Left kidney (tissue), 2 donors: Measurements from ENCODE around the gene TAS1R3. TPM values are rescaled to one million over a fixed set of nuclear protein-coding genes. Genes with fewer than 3 reads are reported as not detected.
"Not testable (repeated sequence)": the region's sequence is repeated elsewhere in the genome, so short reads cannot be mapped to it uniquely, and the experiment has no call there.

Experiments used
- DNase-seq: peaks from one replicate; pipeline ENCODE4 v3.0.0-alpha.2; 2013
- polyA plus RNA-seq: library from polyadenylated mRNA; unstranded; fragments of 120-200 nt; gene quantifications from one replicate; pipeline ENCODE4 v1.2.1, GENCODE V29; 2013; ENCODE audit not compliant: insufficient read length

TAS1R3 gene
- polyA plus RNA-seq, 1 donor = 0.37 TPM

GRCh38 chr1:1309251-1310108 is 21.6 kb upstream of the TAS1R3 start:
- no peak for DNase-seq

GRCh38 chr1:1310109-1310385 is 21.0 kb upstream of the TAS1R3 start:
- DNase-seq = no peak

- no peak for DNase-seq
Observed at GRCh38 chr1:1310476-1311053, 20.5 kb upstream of the TAS1R3 start.

DNA sequence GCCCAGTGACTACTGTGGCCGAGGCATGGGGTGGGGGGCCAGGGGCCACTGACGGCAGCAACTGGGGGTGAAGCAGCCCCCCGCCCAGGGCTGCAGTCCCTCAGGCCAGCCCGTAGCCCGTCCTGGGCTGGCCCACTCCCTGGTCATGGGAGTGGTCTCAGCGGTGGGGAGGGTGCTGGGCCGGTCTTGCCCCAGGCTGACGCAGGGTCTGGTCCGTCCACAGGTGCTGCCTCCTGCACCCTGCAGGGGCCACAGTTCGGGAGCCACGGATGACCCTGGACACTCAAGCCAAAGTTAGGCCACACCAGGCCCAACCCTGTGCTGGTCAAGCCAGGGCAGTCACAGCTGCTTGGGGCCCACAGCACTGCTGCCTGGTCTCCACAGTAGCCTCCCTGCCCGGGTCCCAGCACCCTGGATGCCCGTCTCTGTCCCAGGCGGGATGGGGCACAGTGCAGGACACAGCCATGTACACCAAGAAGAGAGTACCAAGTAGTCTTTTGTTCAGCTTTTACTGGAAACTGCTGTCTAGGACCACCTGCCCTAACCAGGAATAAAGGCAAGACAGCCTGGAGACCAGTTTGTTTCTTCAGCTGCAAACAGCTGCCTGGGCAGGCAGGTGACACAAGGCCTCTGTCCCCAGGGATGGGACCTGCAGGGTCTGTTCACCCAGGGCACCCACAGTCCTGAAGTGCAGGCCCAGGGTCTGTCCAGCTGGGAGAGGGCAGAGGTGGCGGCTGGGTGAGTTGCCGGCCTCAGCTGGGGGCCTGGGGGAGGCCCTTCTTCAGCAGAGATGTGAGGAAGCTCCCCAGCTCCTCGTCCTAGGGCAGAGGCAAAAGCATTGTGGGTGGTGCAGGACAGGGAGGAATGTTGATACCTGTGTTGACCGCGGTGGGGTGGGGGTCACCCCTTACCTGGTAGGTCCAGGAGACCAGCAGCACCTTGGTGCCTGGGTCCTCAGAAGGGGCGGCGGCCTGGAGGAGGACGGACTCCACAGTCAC is 19.7 kb upstream of the TAS1R3 start:
- no peak for DNase-seq

DNA sequence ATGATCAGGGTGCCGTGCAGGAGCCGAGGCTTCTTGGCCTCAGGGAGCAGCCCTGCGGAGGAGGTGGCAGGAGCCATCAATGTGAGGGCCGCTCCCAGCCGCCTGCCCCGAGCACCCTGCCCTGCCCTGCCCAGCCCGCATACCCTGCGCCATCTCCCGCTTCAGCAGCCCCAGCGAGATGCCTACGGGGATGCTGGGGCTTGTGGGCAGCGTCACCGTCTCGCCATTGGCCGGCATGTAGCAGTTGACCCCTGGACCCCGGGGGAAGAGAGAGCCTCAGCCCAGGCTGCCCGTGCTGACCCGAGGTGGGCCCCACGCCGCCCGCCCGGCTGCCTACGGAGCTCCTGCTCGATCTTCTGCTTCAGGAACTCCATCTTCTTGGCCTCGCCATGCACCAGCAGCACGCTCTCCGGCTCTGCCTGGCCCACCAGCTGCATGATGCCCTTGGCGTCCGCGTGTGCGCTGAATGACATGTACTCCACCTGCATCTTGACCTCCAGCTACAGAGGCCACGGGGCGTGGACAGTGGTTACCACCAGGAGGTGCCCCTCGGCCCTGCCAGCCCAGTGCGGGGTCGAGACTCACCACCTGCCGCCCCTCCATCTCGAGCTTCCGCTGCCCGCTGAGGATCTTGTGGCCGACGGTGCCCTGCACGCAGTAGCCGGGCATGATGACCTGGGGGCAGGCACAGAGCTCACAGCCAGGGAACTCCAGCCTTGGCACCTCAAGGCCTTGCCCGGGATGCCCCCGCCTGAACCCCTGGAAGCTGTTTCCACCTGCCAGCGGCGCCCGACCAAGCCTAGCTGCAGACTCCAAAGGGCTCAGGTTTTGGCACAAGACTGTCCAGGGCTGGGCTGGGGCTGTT is 18.4 kb upstream of the TAS1R3 start:
- DNase-seq = no peak

DNA sequence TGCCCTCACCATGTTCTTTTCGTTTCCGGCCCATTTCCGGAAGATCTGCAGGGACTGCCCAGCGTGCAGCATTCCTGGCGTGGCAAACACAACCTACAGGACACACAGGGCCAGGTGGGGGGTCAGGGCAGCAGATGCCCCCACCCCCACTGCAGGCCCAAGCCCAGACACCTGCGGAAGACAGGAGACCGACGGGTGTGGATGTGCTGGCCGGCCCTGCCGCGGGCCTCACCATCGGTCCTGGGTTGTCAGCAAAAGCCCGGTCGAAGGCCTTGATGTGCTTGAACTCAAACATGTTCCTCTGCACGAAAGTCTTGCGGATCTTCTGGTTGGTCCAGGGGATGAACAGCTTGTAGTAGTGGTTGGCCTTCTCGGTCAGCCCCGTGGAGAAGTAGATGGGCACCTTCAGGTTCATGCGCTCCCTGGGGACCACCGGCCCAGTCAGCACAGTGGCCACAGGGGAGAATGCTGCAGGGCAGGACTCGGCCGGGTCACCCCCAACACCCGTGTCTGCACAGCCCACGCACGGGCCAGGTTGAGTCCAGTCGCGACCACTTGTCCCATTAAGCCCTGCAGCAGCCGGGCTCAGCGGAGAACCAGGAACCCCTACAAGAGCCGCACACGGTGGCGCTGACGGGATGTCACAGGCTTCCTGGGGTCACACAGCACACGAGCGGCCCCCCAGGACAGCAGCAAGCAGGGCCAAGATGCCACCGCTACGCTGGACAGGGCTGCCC is 17.4 kb upstream of the TAS1R3 start:
- DNase-seq = no peak

GRCh38 chr1:1314237-1314586 is 16.9 kb upstream of the TAS1R3 start:
- no peak for DNase-seq

DNA sequence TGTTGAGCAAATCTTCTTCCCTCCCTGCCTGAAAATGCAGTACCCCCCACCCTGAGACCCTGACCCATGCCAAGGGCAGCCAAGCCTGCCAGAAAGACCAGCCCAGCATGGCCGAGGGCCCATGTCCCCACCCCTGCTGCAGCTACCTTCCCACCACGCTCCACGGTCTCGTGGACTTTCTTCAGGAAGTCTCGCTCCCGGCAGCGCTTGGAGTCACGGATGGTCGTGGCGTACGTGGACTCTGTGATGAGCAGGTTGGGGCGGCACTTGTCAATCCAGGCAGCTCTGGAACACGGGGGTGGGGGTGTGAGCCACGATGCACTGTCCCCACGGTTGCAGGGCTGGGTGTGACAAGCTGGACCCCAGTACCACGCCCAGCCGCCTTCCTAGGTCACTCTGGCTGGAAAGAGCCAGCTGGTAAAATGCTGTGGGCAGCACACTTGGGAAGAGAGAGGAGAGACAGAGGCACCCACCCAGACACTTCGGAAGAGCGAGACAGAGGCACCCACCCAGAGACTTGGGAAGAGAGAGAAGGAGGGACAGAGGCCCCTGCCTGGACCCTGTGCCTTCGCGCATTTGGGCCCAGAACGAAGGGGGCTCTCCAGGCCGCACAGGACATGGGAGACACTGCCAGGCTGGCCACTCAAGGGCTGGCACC is 16.3 kb upstream of the TAS1R3 start:
- no peak for DNase-seq

GRCh38 chr1:1315435-1315954 is 15.6 kb upstream of the TAS1R3 start:
- DNase-seq = no peak

DNA sequence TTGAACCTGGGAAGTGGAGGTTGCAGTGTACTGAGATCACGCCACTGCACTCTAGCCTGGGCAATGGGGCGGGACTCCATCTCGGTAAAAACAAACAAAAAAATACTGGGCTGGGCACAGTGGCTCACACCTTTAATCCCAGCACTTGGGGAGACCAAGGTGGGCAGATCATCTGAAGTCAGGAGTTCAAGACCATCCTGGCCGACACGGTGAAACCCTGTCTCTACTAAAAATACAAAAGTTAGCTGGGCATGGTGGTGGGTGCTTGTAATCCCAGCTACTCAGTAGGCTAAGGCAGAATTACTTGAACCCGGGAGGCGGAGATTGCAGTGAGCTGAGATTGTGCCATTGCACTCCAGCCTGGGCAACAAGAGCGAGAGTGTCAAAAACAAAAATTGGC is 14.9 kb upstream of the TAS1R3 start:
- DNase-seq = not testable (repeated sequence)

GRCh38 chr1:1317420-1317819 is 13.7 kb upstream of the TAS1R3 start:
- DNase-seq = no peak

DNA sequence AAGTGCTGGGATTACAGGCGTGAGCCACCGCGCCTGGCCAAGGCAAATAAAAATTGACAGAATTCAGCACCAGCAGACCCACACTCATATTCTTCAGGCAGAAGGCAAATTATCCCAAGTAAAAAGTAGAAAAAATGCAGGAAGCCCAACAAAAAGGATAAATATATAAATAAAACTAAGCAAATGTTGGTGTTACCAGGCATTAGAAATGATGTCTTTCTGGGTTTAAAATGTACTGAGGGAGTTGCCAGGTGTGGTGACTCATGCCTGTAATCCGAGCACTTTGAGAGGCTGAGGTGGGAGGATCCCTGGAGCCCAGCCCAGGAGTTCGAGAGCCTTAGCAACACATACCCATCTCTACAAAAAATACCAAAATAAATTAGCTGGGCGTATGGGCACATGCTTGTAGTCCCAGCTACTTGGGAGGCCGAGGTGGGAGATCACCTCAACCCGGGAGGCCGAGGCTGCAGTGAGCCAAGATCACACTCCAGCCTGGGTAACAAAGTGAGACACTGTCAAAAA is 12.9 kb upstream of the TAS1R3 start:
- no peak for DNase-seq

DNA sequence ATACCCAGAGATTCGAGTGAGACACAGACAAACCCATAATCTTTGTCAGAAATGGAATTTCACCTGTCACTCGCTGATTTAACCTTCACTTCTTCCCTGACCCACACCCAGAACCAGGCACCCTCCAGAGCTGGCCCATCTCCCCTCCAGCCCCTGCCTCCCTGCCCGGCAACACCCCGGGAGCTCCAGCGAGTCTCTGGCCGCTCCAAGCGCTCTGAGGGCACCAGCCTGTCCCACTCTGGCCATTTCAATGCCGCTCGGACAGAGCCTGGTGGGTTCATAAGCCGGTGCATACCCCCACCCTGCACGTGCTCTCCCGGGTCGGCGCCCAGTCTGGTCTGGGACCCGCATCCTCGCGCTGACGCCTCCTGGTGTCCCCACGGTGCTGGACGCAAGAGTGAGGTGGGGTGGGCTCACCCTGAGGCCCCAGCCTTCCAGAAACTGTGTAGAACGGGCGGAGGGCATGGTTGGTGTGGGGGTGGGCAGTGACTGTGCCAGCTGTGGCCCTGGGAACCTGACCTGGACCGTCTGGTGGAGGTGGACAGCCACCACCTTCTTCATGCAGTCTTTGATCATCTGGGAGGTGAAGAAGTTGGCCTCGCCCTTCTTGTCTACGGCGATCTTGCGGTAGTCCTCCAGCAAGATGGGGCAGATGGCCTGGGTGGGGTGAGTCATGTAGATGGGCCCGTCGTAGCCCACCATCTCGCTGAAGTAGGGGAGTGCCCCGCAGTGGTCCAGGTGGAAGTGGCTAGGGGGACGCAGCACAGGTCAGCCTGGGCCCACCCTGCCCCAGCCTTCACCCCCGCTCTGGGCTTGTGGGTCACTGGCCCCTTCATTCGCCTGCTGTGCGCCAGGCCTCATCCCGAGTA is 12.1 kb upstream of the TAS1R3 start:
- no peak for DNase-seq

DNA sequence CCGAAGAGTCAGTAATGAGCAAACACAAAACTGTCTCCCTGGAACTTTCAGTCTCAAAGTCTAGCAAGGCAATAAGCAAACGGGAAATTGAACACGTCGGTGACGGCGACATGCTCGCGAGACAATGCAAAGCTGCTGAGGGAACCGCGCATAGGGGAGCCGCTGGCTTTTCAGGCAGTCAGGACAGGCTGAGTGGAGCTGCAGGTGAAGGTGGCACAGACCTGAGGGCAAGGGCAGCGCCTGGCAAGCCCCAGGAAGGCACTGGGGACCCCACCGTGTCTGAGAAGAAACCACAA is 11.5 kb upstream of the TAS1R3 start:
- no peak for DNase-seq

- DNase-seq = no peak
Observed at GRCh38 chr1:1320666-1321448, 10.2 kb upstream of the TAS1R3 start.

GRCh38 chr1:1321477-1321876 is 9.6 kb upstream of the TAS1R3 start:
- no peak for DNase-seq

DNA sequence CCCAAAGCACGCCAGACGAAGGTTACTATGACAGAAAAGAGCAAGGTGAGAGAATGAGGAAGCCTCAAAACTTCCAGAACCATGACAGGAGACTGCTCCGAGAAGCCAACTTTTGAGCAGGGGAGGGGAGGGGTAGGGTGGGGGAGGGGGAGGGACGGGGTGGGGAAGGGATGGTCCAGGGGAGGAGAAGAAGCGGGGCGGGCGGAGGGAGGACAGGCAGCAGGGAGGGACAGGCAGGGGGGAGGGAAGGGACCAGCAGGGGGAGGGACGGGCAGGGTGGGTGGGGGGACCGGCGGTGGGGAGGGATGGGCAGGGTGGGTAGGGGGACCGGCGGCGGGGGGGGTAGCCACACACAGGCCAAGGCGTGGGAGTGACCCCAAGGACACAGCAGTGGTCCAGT is 8.7 kb upstream of the TAS1R3 start:
- DNase-seq = no peak

DNA sequence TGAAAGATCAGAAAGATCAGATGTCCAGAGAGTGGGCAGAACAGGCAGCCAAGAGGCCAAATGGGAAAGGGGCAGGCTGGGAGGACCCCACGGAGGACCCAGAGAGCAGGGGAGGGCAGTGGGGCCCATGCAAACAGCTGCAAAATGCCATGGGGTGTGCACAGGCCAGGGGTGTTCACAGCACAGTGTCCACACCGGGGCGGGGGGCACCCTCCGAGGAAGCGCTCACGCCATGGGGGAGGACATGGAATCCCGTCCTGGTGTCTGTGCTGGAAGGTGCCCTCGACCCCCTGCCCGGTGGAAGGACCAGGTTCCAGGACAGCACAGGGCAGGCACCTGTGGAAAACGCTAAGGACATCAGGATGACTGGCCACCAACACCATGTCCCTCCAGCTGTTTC is 8.1 kb upstream of the TAS1R3 start:
- DNase-seq = no peak

GRCh38 chr1:1324084-1324523 is 7.0 kb upstream of the TAS1R3 start:
- DNase-seq = no peak
